Right atrium auricular region (tissue), 2 donors: ENCODE results near the gene NMB. TPM values are rescaled to one million over a fixed set of nuclear protein-coding genes. Genes with fewer than 3 reads are reported as not detected.
"Not testable (repeated sequence)": the region's sequence is repeated elsewhere in the genome, so short reads cannot be mapped to it uniquely, and the experiment has no call there.

Experiments
- DNase-seq: peaks from one replicate; pipeline ENCODE4 v3.0.0-alpha.2; 2019; ENCODE audit warnings: low spot score
- H3K27ac ChIP-seq, 2 donors: fragments of 200-600 bp; sonication (generic); 1 replicate in 1 of 2; 2 replicates in 1 of 2; pipeline ENCODE4 v1.5.1; 2016 to 2019
- H3K27me3 ChIP-seq, 2 donors: fragments of 200-600 bp; sonication (generic); one replicate each; pipeline versions ENCODE4 v1.5.1 to v1.6.0; 2017 to 2019
- H3K36me3 ChIP-seq: fragments of 200-600 bp; sonication (generic); one replicate; pipeline ENCODE4 v1.5.1; 2016
- H3K4me1 ChIP-seq, 2 donors: fragments of 200-600 bp; sonication (generic); one replicate each; pipeline versions ENCODE4 v1.5.1 to v1.6.0; 2017 to 2019
- H3K4me3 ChIP-seq, 2 donors: fragments of 200-600 bp; sonication (generic); 1 replicate in 1 of 2; 2 replicates in 1 of 2; pipeline ENCODE4 v1.5.1; 2017 to 2019; ENCODE audit warnings: mild to moderate bottlenecking in 1 of 2, moderate library complexity in 1 of 2
- H3K9me3 ChIP-seq, 2 donors: fragments of 200-600 bp; sonication (generic); one replicate each; pipeline ENCODE4 v1.5.1; 2019
- CTCF ChIP-seq, 2 donors: fragments of 200-600 bp; sonication (generic); IDR thresholded peaks; one replicate each; pipeline ENCODE4 v1.5.1; 2019; ENCODE audit warnings: antibody characterized with exemption in 2 of 2
- total RNA-seq, 2 donors: library from RNA; depleted of rRNA; stranded (reverse); fragments of >200 nt; gene quantifications; one replicate each; pipeline ENCODE4 v1.1.0, GENCODE V29; 2016

Gene NMB
- total RNA-seq, 2 donors from 2014 or later = 1.0 to 6.3 TPM

GRCh38 chr15:84696757-84697156 is 38.8 kb upstream of the NMB start:
- Histone ChIP-seq H3K4me1 (no peaks in the 10 kb centered on the region), H3K9me3 (no peaks in the 10 kb centered on the region), H3K36me3 (no peaks in the 10 kb centered on the region), H3K27me3 (no peaks in the 10 kb centered on the region), H3K27ac (no peak overlapping the region), H3K4me3 (no peak overlapping the region)
- no peak for DNase-seq
- TF ChIP-seq CTCF (IDR thresholded peaks at IDR 0.05) = no peak

GRCh38 chr15:84690342-84690741 is 32.3 kb upstream of the NMB start:
- no peaks in the 10 kb centered on the region for H3K4me1 ChIP-seq
- no peak for DNase-seq
- H3K27ac ChIP-seq = no peak overlapping the region
- peaks cover 29% of the 10 kb centered on the region for H3K36me3 ChIP-seq
- TF ChIP-seq CTCF (IDR thresholded peaks at IDR 0.05) = no peak
- H3K9me3 ChIP-seq = no peaks in the 10 kb centered on the region
- no peak overlapping the region for H3K4me3 ChIP-seq
- H3K27me3 ChIP-seq = no peaks in the 10 kb centered on the region

- Histone ChIP-seq H3K9me3 (no peaks in the 10 kb centered on the region), H3K4me1 (no peaks in the 10 kb centered on the region), H3K4me3 (no peak overlapping the region), H3K27me3 (no peaks in the 10 kb centered on the region), H3K27ac (no peak overlapping the region), H3K36me3 (peaks cover 29% of the 10 kb centered on the region)
- no peak for TF ChIP-seq CTCF (IDR thresholded peaks at IDR 0.05)
- DNase-seq = no peak
Observed at GRCh38 chr15:84689858-84690257, 31.9 kb upstream of the NMB start.

GRCh38 chr15:84686446-84686845 is 28.4 kb upstream of the NMB start:
- not testable (repeated sequence) for H3K4me1 ChIP-seq, H3K27ac ChIP-seq, DNase-seq, H3K27me3 ChIP-seq, H3K4me3 ChIP-seq, H3K9me3 ChIP-seq
- H3K36me3 ChIP-seq = peaks cover 28% of the 10 kb centered on the region

GRCh38 chr15:84685304-84685703 is 27.3 kb upstream of the NMB start:
- Histone ChIP-seq H3K36me3 (peaks cover 21% of the 10 kb centered on the region), H3K9me3 (no peaks in the 10 kb centered on the region), H3K27ac (peak overlapping the region in 1 of 2 donors; percentile 49), H3K27me3 (no peaks in the 10 kb centered on the region), H3K4me1 (no peaks in the 10 kb centered on the region), H3K4me3 (no peak overlapping the region)
- peak; percentile 68 for DNase-seq
- no peak for TF ChIP-seq CTCF (IDR thresholded peaks at IDR 0.05)

- Histone ChIP-seq H3K27me3 (no peaks in the 10 kb centered on the region), H3K27ac (no peak overlapping the region), H3K9me3 (no peaks in the 10 kb centered on the region), H3K4me3 (no peak overlapping the region), H3K36me3 (peaks cover 25% of the 10 kb centered on the region), H3K4me1 (no peaks in the 10 kb centered on the region)
- no peak for TF ChIP-seq CTCF (IDR thresholded peaks at IDR 0.05)
- DNase-seq = no peak
Observed at GRCh38 chr15:84684092-84684491, 26.1 kb upstream of the NMB start.
